Posterior vena cava (tissue), 2 donors: ENCODE data around the gene CCDC192. TPM values are rescaled to one million over a fixed set of nuclear protein-coding genes. Genes with fewer than 3 reads are reported as not detected.
"Not testable (repeated sequence)": the region's sequence is repeated elsewhere in the genome, so short reads cannot be mapped to it uniquely, and the experiment has no call there.

Experiments used
- DNase-seq: peaks from one replicate; pipeline ENCODE4 v3.0.0-alpha.2; 2020; ENCODE audit warnings: low spot score
- intact Hi-C, 2 donors: fragments of 100-400 bp; cut with DNase I; formaldehyde crosslinking; loops; one replicate each; pipeline versions ENCODE4 v1.14.1 to v1.14.2; 2022 to 2023
- total RNA-seq, 2 donors: library from RNA; stranded (reverse); fragmentation: NEBNext Ultra II Directional; extraction: Animal tissue kit (Norgen Biotek cat#: 25700); gene quantifications; one replicate each; pipeline ENCODE4 v1.2.1, GENCODE V29; 2021
- donor health status: DM: yes; HTN: yes; CAD: no.
- donor health status: DM: yes; HTN: yes; CAD: no.

CCDC192 gene
- total RNA-seq, 2 donors from 2014 or later = not detected

DNA sequence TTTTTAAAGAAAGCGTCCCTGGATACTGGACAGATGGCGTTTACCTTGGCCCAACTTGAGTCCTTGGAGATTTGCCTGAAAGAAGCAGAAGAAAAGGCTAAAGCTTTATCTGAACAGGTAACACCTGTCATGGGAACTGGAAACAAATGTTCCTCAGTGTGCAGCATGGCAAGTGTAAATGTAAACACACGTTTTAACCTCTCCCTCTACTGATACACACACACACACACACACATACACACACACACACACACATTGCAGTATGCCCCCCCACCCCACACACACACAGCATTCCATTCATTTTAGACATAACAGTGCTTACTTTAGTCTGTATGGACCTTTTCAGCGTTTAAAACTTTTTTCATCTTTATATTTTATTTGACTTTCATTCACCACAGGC lies 51.1 kb downstream of the CCDC192 start:
- DNase-seq = no peak
- intact Hi-C loops = no loop called here

DNA sequence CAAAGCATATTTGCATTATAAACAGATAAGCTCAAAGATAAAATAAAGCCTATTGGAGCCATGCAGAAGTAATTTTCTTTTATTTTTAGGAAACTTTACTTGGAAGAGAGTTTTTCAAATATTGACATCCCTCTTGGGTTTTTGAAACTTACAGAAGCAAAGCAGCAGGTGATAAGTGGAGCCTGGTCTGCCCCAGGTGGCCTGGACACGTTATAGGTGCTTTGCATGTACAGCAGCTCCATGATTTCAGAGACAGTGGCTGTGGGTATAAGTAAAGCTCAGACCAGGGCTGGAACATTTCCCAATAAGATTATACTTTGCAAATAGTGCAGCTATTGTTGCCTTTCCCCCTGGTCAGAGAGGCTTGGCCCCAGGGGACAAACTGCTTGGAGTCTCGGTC lies 51.5 kb downstream of the CCDC192 start:
- intact Hi-C loops = no loop called here
- DNase-seq = no peak

DNA sequence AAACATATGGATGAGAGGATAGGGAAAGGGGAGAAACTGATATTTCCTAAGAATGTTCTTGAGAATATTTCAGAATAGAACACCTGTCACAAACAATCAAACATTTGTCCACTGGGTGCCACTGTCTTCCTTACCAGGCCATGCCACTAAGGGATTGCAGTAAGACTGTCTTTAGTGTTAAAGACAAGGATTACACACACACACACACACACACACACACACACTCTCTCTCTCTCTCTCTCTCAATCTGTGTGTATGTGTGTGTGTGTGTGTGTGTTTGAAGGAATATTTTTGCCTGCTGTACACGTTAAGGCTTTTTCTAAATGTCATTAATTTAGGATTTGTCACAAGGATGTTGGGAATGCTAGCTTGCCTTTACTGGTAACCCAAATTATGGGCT lies 54.4 kb downstream of the CCDC192 start:
- no peak for DNase-seq
- intact Hi-C loops = no loop called here

DNA sequence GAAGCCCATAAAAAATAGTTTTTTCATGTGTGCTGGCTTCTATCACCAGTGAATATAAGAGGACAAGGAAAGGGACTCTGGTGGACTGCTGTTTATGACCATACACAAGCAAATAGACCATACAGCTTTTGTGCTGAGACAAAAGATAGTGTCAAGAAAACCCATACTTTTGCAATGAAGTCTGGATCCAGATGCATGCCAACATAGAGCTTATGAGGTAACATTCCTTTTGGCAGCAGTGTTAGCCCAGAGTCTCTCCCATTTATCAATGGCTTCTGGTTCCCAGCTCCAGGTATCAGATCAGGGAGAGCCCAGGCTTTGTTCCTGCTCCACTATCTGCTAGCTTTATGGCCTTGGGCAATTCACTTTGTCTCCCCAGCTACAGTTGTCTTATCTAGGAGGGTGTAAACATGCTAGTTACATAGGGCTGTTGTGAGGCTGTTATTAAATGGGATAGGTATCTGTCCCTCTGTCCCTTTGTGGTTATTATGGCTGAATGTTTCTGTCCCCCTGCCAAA lies 55.6 kb downstream of the CCDC192 start:
- DNase-seq = no peak
- intact Hi-C loops = no loop called here

DNA sequence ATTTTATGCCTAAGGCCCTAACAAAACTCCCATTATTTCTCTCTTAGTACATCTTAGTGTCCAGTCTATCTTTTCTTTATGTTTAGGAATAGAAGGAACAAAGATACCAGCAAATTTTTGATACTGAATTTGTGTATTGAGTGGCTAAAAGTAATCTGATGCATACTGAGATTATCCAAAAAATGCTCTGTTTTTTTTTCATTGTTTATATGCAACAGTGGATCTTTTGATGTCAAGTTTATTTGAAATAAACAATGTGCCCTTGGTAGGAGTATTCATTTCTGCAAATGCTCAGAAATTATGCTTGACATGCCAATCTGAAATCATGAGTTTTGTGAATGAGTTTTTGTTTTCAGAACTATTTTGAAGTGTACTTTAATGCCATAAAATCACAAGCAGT lies 58.7 kb downstream of the CCDC192 start:
- intact Hi-C loops = no loop called here

DNA sequence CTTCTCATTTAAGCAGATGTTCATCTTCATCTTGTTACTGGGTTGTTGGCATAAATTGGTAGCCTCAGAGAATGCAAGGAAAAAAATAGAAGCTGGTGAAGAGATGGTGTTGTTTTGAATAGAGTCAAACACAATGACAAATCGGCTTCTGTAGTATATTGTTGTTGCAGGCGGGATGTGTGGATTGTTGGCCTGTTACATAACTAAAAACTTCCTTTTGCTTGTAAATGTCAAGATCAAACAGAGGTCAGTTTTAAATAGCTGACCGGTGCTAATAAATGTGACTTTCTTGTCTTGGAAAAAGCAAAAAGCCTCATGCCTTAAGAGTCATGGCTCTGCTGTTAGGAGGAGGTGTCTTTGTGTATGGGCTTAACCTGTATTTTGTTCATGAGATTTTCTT lies 59.2 kb downstream of the CCDC192 start:
- no peak for DNase-seq
- intact Hi-C loops = no loop called here

More for the DNA sequence above, 58.7 kb downstream of the CCDC192 start:
- no peak for DNase-seq

DNA sequence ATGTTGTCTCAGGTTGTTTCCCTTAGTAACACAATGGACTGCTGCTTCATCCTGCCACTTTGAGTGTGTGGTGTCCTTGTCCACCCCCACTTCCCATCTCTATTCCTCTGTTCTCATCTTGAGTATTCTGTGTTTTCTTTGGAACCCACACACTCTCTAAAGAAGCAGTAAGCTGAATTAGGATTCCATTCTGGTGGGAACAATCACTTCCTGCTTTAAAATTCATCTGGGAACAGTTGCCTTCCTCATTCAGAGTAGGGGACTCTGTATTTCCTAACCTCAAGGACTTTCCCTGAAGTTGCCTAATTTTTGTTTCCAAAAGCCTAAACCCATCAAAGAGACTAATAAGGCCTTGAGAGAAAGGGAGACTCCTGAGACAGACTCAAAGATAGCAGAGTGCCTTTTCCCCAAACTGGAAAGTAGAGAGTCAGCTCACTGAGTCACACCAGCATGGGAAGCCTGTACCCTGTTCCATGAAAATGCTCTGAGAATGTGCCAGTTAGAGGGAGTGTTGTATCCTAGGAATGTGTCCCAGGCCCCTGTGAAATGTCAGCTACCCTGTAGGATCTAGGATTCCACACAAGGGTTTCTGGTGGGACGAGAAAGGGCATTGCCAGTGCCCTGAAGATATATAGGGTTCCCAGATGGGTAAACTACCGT lies 63.6 kb downstream of the CCDC192 start:
- intact Hi-C loops = no loop called here
- DNase-seq = no peak

DNA sequence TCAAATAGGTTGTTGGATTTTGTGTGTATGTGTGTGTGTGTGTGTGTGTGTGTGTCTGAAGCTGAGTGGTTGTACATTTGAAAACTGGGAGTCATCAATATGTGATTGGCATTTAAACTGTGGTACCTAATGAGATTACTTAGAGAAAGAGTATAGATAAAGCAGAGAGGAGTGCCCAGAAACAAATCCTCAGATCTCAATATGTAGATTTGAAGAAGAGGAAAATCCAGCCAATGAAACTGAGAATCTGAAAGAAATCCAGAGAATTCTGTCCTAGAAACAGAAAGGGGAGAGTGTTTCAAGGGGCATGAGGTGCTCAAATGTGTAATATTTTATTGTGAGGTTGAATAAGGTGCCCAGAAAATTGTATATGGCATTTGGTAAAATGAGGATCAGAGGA lies 66.2 kb downstream of the CCDC192 start:
- DNase-seq = no peak

DNA sequence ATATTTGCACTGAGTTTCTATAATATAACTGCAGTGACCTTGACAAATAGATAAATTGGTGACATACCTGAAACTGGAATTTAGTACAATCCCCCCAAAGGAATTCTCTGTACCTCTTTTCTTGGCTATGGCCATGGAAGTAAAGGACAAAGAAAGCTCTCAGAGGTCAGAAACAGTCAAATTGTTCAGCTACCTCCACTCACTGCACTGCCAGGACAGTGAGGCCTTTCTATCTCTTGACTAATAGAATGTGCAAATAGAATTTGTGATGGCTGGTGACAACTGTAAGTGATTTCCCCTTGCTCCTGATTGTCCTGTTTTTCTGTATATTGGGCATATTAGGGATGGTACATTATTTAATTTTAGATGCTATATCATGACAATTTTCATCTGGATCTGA lies 67.1 kb downstream of the CCDC192 start:
- intact Hi-C loops = no loop called here

More for the DNA sequence above, 66.2 kb downstream of the CCDC192 start:
- intact Hi-C loops = no loop called here

DNA sequence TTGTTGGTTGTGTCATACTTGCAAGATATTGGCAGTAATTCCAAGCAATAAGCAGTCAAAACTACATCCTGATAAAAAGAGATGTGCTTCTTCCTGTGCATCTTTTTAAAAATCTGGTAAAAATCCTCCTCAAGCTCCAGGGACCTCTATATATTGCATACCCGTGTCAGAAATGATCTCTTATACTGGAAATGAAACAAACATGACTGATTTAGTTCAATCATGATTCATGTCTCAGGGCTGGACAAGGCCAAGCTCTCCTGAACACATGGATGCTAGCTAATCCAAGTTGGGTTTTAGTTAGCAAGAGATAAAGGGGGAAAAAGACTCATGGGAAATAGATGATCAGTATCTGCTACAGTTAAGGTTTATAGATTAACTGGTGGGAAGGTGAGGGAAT lies 69.3 kb downstream of the CCDC192 start:
- intact Hi-C loops = no loop called here
- no peak for DNase-seq

More for the DNA sequence above, 67.1 kb downstream of the CCDC192 start:
- DNase-seq = no peak

DNA sequence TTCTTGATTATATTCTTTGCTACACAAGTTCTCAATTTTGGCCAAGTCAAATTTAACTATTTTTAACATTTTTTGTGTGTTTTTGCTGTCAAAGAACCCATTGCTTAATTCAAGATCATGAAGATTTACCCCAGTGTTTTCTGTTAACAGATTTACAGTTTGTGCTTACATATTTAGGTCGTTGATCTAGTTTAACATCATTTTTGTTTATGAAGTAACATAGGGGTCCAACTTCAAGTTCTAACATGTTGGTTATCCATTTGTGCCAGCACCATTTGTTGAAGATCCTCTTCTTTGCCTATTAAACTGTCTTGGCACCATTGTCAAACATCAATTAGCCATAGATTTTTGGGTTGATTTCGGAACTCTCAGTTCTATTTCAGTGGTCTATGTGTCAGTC lies 71.0 kb downstream of the CCDC192 start:
- intact Hi-C loops = no loop called here
- DNase-seq = no peak

DNA sequence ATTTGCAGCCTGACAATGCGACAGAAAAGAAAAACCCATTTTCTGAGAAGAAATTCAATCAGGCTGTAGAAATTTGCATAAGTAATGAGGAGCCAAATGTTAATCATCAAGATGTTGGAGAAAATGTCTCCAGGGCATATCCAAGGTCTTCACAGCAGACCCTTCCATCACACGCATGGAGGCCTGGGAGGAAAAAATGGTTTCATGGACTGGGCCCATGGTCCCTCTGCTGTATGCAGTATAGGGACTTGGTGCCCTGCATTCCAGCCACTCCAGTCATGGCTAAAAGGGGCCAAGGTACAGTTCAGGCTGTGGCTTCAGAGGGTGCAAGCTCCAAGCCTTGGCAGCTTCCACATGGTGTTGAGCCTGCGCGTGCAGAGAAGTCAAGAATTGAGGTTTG lies 73.3 kb downstream of the CCDC192 start:
- intact Hi-C loops = no loop called here
- no peak for DNase-seq

DNA sequence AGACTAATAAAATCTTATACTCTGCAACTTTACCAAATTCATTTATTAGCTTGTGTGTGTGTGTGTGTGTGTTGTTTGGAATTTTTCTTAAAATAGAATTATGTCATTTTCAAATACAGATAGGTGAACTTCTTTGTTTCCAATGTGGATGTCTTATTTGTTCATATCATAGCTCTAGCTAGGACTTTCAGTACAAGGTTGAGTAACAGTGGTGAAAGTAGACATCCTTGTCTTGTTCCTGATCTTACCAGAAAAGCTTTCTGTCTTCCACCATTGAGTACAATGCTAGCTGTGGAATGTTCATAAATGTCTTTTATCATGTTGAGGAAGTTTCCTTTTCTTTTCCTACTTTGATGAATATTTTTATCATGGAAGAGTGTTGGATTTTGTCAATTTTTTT lies 74.8 kb downstream of the CCDC192 start:
- intact Hi-C loops = no loop called here
- DNase-seq = no peak

DNA sequence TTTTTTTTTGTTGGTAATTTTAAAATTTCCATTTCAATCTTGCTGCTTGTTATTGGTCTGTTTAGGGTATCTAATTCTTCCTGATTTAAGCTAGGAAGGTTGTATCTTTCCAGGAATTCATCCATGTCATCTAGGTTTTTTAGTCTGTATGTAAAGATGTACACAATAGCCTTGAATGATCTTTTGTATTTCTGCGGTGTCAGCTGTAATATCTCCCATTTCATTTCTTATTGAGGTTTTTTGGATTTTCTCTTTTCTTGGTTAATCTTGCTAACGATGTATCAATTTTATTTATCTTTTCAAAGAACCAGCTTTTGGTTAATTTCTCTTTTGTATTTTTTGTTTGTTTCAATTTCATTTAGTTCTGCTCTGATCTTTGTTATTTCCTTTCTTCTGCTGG lies 79.3 kb downstream of the CCDC192 start:
- DNase-seq, intact Hi-C loops: not testable (repeated sequence)

DNA sequence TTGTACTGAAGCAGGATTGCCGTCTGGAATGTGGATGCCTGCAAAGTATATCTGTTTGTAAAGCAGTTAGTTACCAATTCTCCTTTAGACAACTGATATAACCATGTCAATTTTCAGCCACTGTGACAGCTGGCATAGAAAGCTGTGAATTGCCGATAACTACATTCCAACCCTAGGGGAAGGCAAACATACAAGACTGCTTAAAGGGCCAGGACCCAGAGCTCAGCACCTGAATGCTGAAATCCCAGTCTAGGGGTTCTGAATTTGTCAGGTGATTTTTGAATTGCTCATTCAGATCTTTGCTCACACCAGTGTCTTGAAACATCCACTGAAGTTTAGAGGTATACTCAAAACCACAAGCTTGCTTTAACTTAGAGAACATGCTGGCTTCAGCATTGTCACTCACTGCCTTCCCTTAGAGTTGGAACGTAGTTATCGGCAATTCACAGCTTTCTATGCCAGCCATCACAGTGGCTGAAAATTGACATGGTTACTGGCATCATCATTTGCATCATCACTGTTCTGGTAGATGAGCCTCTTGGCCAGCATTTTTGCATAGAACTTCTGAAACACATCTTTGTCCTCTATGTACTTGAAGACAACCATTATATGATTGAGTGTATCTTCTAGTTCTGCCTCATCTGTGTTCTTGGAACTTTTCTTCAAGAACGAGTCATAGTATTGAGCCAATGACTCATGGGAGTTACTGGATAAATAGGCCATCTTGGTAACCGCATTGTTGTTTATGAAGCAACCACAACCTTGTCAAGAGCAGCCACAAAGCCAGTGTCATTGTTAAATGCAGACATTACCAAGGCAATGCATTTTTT lies 82.1 kb downstream of the CCDC192 start:
- intact Hi-C loops = no loop called here
- DNase-seq = no peak

DNA sequence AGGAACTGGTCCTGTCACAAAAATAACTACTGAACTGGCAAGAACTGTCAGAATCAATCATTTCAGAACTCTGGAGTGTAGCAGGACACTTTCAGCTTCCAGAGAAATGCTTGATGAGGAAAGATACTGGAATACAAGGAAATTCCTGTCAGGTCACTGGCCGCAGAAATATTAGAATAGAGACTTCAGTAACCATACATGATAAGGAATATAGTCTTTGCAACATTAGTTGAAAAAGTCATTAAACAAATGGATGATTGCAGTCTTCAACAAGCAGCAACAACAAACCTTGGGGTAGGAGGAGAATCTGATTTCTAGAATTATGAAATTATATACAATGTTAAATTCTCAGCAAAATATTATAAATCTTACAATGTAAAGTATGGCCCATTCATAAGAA lies 88.2 kb downstream of the CCDC192 start:
- intact Hi-C loops = no loop called here
- DNase-seq = no peak

DNA sequence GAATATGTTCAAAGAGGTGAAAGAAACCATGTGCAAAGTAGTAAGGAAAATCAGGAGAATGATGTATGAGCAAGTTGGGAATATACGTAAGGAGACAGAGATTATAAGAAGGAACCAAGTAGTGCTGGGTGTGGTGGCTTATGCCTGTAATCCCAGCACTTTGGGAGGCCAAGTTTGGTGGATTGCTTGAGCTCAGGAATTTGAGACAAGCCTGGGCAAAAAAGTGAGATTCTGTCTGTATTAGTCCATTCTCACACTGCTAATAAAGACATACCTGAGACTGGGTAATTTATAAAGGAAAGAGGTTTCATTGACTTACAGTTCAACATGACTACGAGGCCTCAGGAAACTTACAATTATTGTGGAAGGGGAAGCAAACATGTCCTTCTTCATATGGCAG lies 88.7 kb downstream of the CCDC192 start:
- DNase-seq, intact Hi-C loops: not testable (repeated sequence)

DNA sequence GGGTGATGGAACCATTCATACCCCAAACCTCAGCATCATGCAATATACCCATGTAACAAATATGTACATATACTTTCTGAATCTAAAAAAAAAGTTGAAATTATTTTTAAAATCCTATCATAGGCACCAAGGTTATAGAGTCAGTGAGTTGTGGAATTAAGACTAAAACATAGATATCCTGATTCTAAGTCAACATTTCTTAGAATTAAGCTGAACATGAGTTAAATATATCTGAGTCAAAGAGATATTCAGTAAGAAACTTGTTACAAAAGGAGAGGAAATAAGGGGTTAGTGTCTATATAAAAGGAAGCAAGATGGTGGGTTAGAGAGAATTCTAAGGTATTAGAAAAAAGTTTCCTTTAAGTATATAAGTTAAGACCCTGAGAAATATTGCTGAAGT lies 89.9 kb downstream of the CCDC192 start:
- intact Hi-C loops = no loop called here
- DNase-seq = no peak

DNA sequence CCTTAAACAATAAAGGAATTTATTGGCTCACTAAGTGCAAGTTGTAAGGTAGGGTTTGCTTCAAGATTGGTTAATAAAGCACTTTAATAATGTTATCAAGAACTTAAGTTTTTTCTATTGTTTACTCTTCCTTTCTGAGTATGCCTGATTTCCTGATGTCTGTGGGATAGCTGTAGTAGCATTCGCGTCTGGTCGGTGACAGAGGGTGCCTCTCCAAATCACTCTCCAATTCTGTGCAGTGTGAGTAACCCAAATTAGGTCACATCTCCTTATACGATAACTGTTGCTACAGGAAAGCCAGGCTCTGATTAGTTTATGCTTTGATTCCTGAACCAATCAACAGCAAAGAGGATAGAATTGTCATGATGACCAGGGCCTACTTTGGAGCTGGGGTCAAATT lies 90.7 kb downstream of the CCDC192 start:
- intact Hi-C loops = no loop called here
- no peak for DNase-seq

DNA sequence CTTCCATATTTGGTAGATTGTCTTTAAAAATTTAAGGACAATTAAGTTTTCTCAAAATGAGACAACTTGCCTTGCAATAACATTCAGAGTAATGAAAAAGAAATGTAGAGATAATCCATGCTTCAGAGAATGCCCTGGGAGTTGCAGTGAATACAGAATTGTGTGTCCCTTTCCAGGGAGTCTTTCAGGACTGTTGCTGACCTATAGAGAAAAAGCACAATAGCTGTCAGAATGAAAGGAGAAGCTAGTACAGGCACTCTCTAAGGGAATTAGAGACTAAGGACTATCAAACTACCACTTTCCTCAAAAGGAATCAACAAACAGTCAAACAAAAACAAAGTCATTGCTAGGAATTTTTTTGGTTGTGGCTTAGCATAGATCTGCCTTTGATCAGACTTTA lies 93.0 kb downstream of the CCDC192 start:
- intact Hi-C loops = no loop called here
- DNase-seq = no peak
